AG04449 (cell line): ENCODE results near the gene COL23A1.
A peak's percentile ranks its signal among the peaks of the same experiment; 100 is the strongest.

ENCODE experiments used
- CTCF ChIA-PET: fragments of 350-600 bp; formaldehyde crosslinking; extraction: SDS; loops from one replicate; lab custom pipeline; 2021; ENCODE audit warnings: antibody characterized with exemption; lab: Yijun Ruan, JAX
- POLR2A ChIA-PET: fragments of 400-600, 350-600 bp; formaldehyde crosslinking; extraction: SDS; loops from one replicate; lab custom pipeline; 2020; ENCODE audit warnings: antibody characterized with exemption, inconsistent platforms; lab: Yijun Ruan, JAX
- DNase-seq: peaks from one replicate; pipeline ENCODE4 v3.0.0-alpha.2; 2010; ENCODE audit warnings: low read depth, low spot score
- H3K4me3 ChIP-seq: 2 replicates; pipeline ENCODE4 v1.5.1; 2011; ENCODE audit warnings: low read depth, mild to moderate bottlenecking, control low read depth, low read length
- TF ChIP-seq, protein P1 (sequence below): IDR thresholded peaks from one replicate; pipeline ENCODE4 v1.5.1; 2011; ENCODE audit warnings: mild to moderate bottlenecking, moderate library complexity, low read length, control low read depth, inconsistent platforms; ENCODE audit not compliant: insufficient read depth; ENCODE audit errors: missing control alignments

COL23A1 gene

DNA sequence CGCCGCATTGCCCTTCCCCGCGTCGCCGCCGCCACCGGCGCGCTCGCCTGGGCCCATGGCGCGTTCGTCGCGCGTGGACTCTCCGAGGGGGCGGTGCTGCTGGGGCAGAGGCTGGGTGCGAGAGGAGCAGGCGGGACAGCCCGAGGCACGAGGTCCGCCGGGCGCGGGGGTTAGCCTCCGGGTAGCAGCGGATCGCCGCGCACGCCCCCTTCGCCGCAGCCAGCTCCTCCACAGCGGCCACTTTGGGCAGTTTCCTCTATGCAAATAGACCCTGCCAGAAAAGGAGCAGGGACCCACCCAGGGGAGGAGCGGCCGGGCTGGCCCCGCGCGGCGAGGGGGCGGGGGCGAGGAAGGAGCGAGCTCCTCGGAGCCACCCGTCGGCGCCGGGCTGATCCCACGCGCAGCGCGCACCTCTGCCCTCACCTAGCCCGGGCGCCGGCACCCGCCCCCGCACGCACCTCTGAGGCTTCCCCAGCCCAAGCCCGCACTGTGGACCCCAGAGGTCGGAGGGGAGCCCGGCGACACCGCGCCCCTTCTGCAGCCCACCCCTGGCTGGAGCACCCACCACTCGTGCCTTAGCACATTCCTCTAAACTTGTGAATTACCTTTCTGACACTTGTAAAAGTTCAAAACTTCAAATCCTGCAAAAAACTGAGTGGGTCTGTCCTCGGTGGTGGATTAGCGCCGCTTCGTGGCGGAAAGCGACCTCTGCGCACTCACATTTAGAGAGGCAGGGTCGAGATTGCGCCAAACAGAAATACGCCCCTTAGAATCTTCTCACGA lies at the start of gene COL23A1:
Gene COL23A1 (minus strand): TSS at position 253 of the 783 bp plus-strand sequence.
- peak within 1 kb of the TSS; percentile 45 for H3K4me3 ChIP-seq
- POLR2A ChIA-PET, result no interaction called here

DNA sequence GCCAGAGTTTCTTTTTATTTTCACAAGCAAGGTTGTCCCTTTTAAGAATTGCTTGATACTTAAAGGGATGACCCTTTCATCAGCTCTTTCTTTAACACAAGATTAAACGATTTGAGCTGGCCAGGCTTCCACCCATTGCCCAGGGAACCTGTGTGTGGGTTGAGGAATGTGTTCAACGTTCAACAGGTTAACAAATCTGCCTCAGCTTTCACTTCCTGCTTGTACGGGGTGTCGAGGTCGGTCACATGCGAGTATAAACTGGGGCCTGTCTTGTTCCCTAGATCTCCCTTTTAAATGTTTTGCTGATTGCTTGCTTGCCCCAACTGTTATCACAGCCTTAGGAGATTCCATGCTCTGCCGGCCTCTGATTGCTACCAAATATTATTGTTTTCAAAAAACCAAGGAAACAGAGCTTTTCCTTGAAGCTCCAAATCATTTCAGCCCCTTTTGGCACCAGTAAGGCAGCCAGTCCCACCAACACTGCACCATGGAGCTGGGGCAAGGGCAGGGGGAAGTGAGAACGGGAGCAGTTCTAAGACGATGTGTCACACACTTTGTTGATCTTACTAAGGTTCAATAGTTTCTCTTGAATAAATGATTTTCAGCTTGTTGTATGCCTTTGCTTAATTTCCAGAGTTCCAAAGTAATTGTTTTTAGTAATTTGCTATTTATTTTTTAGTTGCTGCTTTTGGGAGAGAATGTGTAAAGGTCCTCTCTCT lies 47.3 kb upstream of the COL23A1 start:
- POLR2A ChIA-PET, result no interaction called here
- no peak for DNase-seq
- TF ChIP-seq, protein P1, sequence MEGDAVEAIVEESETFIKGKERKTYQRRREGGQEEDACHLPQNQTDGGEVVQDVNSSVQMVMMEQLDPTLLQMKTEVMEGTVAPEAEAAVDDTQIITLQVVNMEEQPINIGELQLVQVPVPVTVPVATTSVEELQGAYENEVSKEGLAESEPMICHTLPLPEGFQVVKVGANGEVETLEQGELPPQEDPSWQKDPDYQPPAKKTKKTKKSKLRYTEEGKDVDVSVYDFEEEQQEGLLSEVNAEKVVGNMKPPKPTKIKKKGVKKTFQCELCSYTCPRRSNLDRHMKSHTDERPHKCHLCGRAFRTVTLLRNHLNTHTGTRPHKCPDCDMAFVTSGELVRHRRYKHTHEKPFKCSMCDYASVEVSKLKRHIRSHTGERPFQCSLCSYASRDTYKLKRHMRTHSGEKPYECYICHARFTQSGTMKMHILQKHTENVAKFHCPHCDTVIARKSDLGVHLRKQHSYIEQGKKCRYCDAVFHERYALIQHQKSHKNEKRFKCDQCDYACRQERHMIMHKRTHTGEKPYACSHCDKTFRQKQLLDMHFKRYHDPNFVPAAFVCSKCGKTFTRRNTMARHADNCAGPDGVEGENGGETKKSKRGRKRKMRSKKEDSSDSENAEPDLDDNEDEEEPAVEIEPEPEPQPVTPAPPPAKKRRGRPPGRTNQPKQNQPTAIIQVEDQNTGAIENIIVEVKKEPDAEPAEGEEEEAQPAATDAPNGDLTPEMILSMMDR, result no peak
- H3K4me3 ChIP-seq, result no peak overlapping the region
- CTCF ChIA-PET, result interaction anchor here (1.0 kb wide), 1 partner anchor 8 kb away, joined by 3 read pairs; no protein-coding TSS in a partner anchor

More for the DNA sequence above, at the start of gene COL23A1:
- DNase-seq, result no peak
- CTCF ChIA-PET, result interaction anchor here (1.0 to 1.5 kb wide), 2 partner anchors 33 to 309 kb away, joined by 3 read pairs; no protein-coding TSS in a partner anchor
- TF ChIP-seq, protein P1, result peak; percentile 49

DNA sequence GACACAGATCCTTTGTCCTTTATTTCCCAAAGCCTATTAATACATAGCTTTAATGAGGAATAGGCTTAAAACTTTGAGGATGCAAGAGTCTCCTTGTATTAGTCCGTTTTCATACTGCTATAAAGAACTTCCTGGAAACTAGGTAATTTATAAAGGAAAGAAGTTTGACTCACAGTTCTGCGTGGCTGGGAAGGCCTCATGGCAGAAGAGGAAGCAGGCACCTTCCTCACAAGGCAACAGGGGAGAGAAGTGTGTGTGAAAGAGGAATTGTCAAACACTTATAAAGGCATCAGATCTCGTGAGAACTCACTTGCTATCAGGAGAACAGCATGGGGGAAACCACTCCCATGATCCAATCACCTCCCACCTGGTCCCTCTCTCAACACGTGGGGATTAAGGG lies 42.1 kb upstream of the COL23A1 start:
- H3K4me3 ChIP-seq, result no peak overlapping the region
- CTCF ChIA-PET, result no interaction called here
- DNase-seq, result no peak
- TF ChIP-seq, protein P1, result no peak
- POLR2A ChIA-PET, result no interaction called here

DNA sequence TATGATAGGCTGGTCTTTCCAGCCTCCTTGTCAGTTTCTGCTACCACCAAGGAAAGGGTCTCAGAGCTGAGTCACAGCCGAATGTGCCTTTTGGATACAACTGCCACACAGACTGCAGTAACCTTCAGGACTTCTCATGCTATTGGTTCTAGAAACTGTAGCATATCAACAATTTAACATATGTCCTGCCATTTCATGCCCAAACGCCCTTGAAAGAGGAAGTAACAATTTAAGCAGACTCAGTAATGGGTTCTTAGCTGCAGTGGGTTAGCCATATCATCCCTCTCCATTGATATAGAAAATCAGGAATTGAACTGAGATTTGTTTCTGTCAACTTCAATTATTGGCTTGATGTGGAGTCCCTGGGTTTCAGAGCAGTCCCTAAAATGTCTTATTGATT lies 40.8 kb upstream of the COL23A1 start:
- DNase-seq, result no peak
- TF ChIP-seq, protein P1, result no peak
- no peak overlapping the region for H3K4me3 ChIP-seq
- ChIA-PET POLR2A (no interaction called here), CTCF (no interaction called here)

DNA sequence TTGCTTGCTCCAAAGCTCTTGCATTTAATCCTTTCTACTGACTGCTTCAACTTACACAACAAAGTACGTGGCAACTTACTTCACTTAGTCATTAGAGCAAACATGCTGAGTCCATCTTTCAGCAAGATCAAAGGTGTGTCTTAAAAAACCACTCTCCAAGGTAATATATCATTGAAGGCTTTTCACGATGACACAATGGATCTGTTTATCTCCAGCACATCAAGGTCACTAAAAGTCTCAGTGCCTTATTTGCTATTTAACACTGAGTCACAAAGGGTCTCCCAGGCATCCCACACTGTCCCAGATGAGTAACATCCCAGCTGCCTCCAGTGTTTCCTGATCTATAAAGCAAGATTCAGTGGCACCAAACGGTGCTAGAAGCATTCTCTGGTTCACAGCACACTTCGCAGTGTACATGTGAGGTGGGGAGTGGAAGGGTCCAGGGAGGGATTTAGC lies 40.3 kb upstream of the COL23A1 start:
- TF ChIP-seq, protein P1, result no peak
- no peak for DNase-seq
- POLR2A ChIA-PET, result no interaction called here
- CTCF ChIA-PET, result no interaction called here
- no peak overlapping the region for H3K4me3 ChIP-seq

DNA sequence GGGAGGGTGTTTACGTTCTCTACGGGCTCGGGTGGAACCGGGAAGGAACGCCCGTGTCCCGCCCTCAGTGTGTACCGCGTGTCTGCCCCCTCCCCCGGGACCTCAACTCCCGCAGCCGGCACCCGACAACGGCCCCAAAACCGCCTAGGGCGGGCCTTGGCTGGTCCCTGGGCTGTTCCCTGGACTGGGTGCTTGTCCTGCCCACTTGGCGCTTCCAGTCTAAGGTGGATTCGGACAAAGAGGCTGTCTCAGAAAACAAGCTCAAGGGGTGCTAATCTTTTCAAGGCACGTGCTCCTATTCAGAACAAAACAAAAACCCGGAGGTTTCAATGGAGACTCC lies 37.0 kb upstream of the COL23A1 start:
- TF ChIP-seq, protein P1, result no peak
- DNase-seq, result no peak
- POLR2A ChIA-PET, result no interaction called here

More for the DNA sequence above, 37.0 kb upstream of the COL23A1 start:
- peak overlapping the region; percentile 95 for H3K4me3 ChIP-seq
- CTCF ChIA-PET, result no interaction called here
